ENCODE results near the gene ZAP70.

Gene ZAP70

GRCh38 chr2:97754690-97755346, 41.4 kb downstream of the ZAP70 start:
- no peak for DNase-seq

- DNase-seq: no peak
Measured at GRCh38 chr2:97755491-97755890, 42.1 kb downstream of the ZAP70 start.

- no peak for DNase-seq
Measured at GRCh38 chr2:97757062-97757461, 43.7 kb downstream of the ZAP70 start.

GRCh38 chr2:97758131-97758705, 44.8 kb downstream of the ZAP70 start:
- no peak for DNase-seq

- DNase-seq: peak; percentile 33
Measured at GRCh38 chr2:97759727-97760407, 46.5 kb downstream of the ZAP70 start.

- DNase-seq: no peak
Measured at GRCh38 chr2:97760480-97761049, 47.2 kb downstream of the ZAP70 start.

- peak; percentile 37 for DNase-seq
Measured at GRCh38 chr2:97761192-97761591, 47.8 kb downstream of the ZAP70 start.

- DNase-seq: no peak
Measured at GRCh38 chr2:97763176-97763845, 49.9 kb downstream of the ZAP70 start.

- no peak for DNase-seq
Measured at GRCh38 chr2:97764559-97765263, 51.3 kb downstream of the ZAP70 start.

- DNase-seq: no peak
Measured at GRCh38 chr2:97765933-97766332, 52.6 kb downstream of the ZAP70 start.

- peak; percentile 80 for DNase-seq
Measured at GRCh38 chr2:97766567-97766966, 53.2 kb downstream of the ZAP70 start.

GRCh38 chr2:97769308-97769707, 55.9 kb downstream of the ZAP70 start:
- no peak for DNase-seq

GRCh38 chr2:97769711-97770110, 56.3 kb downstream of the ZAP70 start:
- DNase-seq: no peak

GRCh38 chr2:97770445-97770844, 57.1 kb downstream of the ZAP70 start:
- no peak for DNase-seq

- DNase-seq: peak; percentile 34
Measured at GRCh38 chr2:97774425-97774824, 61.0 kb downstream of the ZAP70 start.

- DNase-seq: no peak
Measured at GRCh38 chr2:97775074-97775473, 61.7 kb downstream of the ZAP70 start.

- peak; percentile 8 for DNase-seq
Measured at GRCh38 chr2:97779141-97779540, 65.8 kb downstream of the ZAP70 start.

- DNase-seq: no peak
Measured at GRCh38 chr2:97781981-97782380, 68.6 kb downstream of the ZAP70 start.

- no peak for DNase-seq
Measured at GRCh38 chr2:97784953-97785352, 71.6 kb downstream of the ZAP70 start.

- no peak for DNase-seq
Measured at GRCh38 chr2:97785818-97786217, 72.4 kb downstream of the ZAP70 start.

- no peak for DNase-seq
Measured at GRCh38 chr2:97788986-97789644, 75.7 kb downstream of the ZAP70 start.
